Measurements from ENCODE around the gene NXPE1. TPM values are rescaled to one million over a fixed set of nuclear protein-coding genes. Genes with fewer than 3 reads are reported as not detected.

The NXPE1 gene
- total RNA-seq, 1 donor from 2014 or later: not detected

- no peak for DNase-seq (ENCODE audit: low read depth)
- TF ChIP-seq CTCF (IDR thresholded peaks at IDR 0.05; ENCODE audit: insufficient read depth, low read length, poor library complexity, severe bottlenecking): no peak
These were observed 80.9 kb downstream of the NXPE1 start for GRCh38 chr11:114478768-114479167.

GRCh38 chr11:114478001-114478410 lies 81.7 kb downstream of the NXPE1 start:
- Histone ChIP-seq H3K36me3 (ENCODE audit: control insufficient read depth, insufficient read depth, low read length) (no peaks in the 10 kb centered on the region), H3K27me3 (ENCODE audit: control insufficient read depth, insufficient read depth, low read length) (no peaks in the 10 kb centered on the region), H3K4me3 (ENCODE audit: low read depth, low read length) (no peak overlapping the region)
- TF ChIP-seq CTCF (IDR thresholded peaks at IDR 0.05; ENCODE audit: insufficient read depth, low read length, poor library complexity, severe bottlenecking): no peak
- DNase-seq (ENCODE audit: low read depth): no peak

More at GRCh38 chr11:114478768-114479167, 80.9 kb downstream of the NXPE1 start:
- H3K27me3 ChIP-seq (ENCODE audit: control insufficient read depth, insufficient read depth, low read length): no peaks in the 10 kb centered on the region
- H3K4me3 ChIP-seq (ENCODE audit: low read depth, low read length): no peak overlapping the region
- H3K36me3 ChIP-seq (ENCODE audit: control insufficient read depth, insufficient read depth, low read length): no peaks in the 10 kb centered on the region

- no peaks in the 10 kb centered on the region for H3K36me3 ChIP-seq (ENCODE audit: control insufficient read depth, insufficient read depth, low read length)
- TF ChIP-seq CTCF (IDR thresholded peaks at IDR 0.05; ENCODE audit: insufficient read depth, low read length, poor library complexity, severe bottlenecking): no peak
- no peaks in the 10 kb centered on the region for H3K27me3 ChIP-seq (ENCODE audit: control insufficient read depth, insufficient read depth, low read length)
These were observed 87.0 kb downstream of the NXPE1 start for GRCh38 chr11:114472661-114473060.

More at GRCh38 chr11:114472661-114473060, 87.0 kb downstream of the NXPE1 start:
- no peak for DNase-seq (ENCODE audit: low read depth)
- no peak overlapping the region for H3K4me3 ChIP-seq (ENCODE audit: low read depth, low read length)

Other genes starting within 250 kb of the NXPE1 start
- gene C11orf71, start 159.4 kb downstream of the NXPE1 start, total RNA-seq: 1.6 and 1.9 TPM in 2 replicates
- 40.2 and 43.5 TPM in 2 replicates for gene RBM7, start 159.2 kb downstream of the NXPE1 start, total RNA-seq
- 116 and 147 TPM in 2 replicates for gene REXO2, start 120.4 kb downstream of the NXPE1 start, total RNA-seq
- gene NXPE4, start 35.9 kb upstream of the NXPE1 start, total RNA-seq: not detected in 2 replicates
- gene NXPE2, start 118.6 kb upstream of the NXPE1 start, total RNA-seq: not detected in 2 replicates